ES-I3 (cell line): Measurements from ENCODE around the gene WDR33.

Experiments
- H3K36me3 ChIP-seq: 2 replicates; pipeline ENCODE4 v1.6.1; 2013; ENCODE audit warnings: mild to moderate bottlenecking, low read length, control low read depth, moderate library complexity; ENCODE audit not compliant: insufficient read depth
- H3K4me1 ChIP-seq: 2 replicates; pipeline ENCODE4 v1.6.1; 2013; ENCODE audit warnings: mild to moderate bottlenecking, control low read depth, low read length; ENCODE audit not compliant: insufficient read depth
- H3K9ac ChIP-seq: 2 replicates; pipeline ENCODE4 v1.6.1; 2013; ENCODE audit warnings: low read depth, mild to moderate bottlenecking, low read length, moderate library complexity
- H3K9me3 ChIP-seq: 2 replicates; pipeline ENCODE4 v1.6.1; 2013; ENCODE audit warnings: mild to moderate bottlenecking, low read length, moderate library complexity; ENCODE audit not compliant: control insufficient read depth, insufficient read depth

WDR33 gene

GRCh38 chr2:127654084-127654837, 156.7 kb downstream of the WDR33 start:
- Histone ChIP-seq H3K9ac (no peak overlapping the region), H3K9me3 (no peaks in the 10 kb centered on the region), H3K4me1 (no peaks in the 10 kb centered on the region), H3K36me3 (no peaks in the 10 kb centered on the region)

GRCh38 chr2:127653421-127654083, 157.4 kb downstream of the WDR33 start:
- Histone ChIP-seq H3K4me1 (no peaks in the 10 kb centered on the region), H3K9me3 (no peaks in the 10 kb centered on the region), H3K9ac (no peak overlapping the region), H3K36me3 (no peaks in the 10 kb centered on the region)

GRCh38 chr2:127652786-127653357, 158.1 kb downstream of the WDR33 start:
- Histone ChIP-seq H3K9me3 (no peaks in the 10 kb centered on the region), H3K36me3 (no peaks in the 10 kb centered on the region), H3K9ac (no peak overlapping the region), H3K4me1 (no peaks in the 10 kb centered on the region)

- Histone ChIP-seq H3K4me1 (no peaks in the 10 kb centered on the region), H3K36me3 (no peaks in the 10 kb centered on the region), H3K9ac (no peak overlapping the region), H3K9me3 (no peaks in the 10 kb centered on the region)
Observed at GRCh38 chr2:127651971-127652550, 158.9 kb downstream of the WDR33 start.

- H3K36me3 ChIP-seq: no peaks in the 10 kb centered on the region
- no peaks in the 10 kb centered on the region for H3K4me1 ChIP-seq
- H3K9me3 ChIP-seq: no peaks in the 10 kb centered on the region
- no peak overlapping the region for H3K9ac ChIP-seq
Observed at GRCh38 chr2:127651381-127651809, 159.6 kb downstream of the WDR33 start.
